A204.1 (cell line): Measurements from ENCODE around the gene PLCL1.

Source experiments
- FAIRE-seq: peaks from 2 replicates; lab custom pipeline; 2012; peaks lifted over from hg19 to GRCh38; lab: Jason Lieb, UNC

The PLCL1 gene

GRCh38 chr2:197927994-197928393 lies 123.6 kb downstream of the PLCL1 start:
- FAIRE-seq, result no peak

GRCh38 chr2:197929008-197929885 lies 124.9 kb downstream of the PLCL1 start:
- FAIRE-seq, result no peak

GRCh38 chr2:197929886-197930227 lies 125.5 kb downstream of the PLCL1 start:
- FAIRE-seq, result no peak

- FAIRE-seq, result no peak
Observed at GRCh38 chr2:197930570-197931278, 126.3 kb downstream of the PLCL1 start.

- FAIRE-seq, result no peak
Observed at GRCh38 chr2:197931661-197932312, 127.4 kb downstream of the PLCL1 start.

GRCh38 chr2:197932374-197932773 lies 128.0 kb downstream of the PLCL1 start:
- FAIRE-seq, result no peak

GRCh38 chr2:197934261-197934933 lies 130.0 kb downstream of the PLCL1 start:
- FAIRE-seq, result no peak

- FAIRE-seq, result no peak
Observed at GRCh38 chr2:197934934-197935289, 130.5 kb downstream of the PLCL1 start.

GRCh38 chr2:197937814-197938213 lies 133.4 kb downstream of the PLCL1 start:
- no peak for FAIRE-seq

GRCh38 chr2:197938555-197938954 lies 134.2 kb downstream of the PLCL1 start:
- no peak for FAIRE-seq

GRCh38 chr2:197939787-197940186 lies 135.4 kb downstream of the PLCL1 start:
- no peak for FAIRE-seq

GRCh38 chr2:197940382-197940781 lies 136.0 kb downstream of the PLCL1 start:
- no peak for FAIRE-seq

- no peak for FAIRE-seq
Observed at GRCh38 chr2:197941715-197942114, 137.3 kb downstream of the PLCL1 start.

- no peak for FAIRE-seq
Observed at GRCh38 chr2:197943731-197944130, 139.3 kb downstream of the PLCL1 start.

GRCh38 chr2:197944416-197945096 lies 140.2 kb downstream of the PLCL1 start:
- no peak for FAIRE-seq

GRCh38 chr2:197946562-197946961 lies 142.2 kb downstream of the PLCL1 start:
- no peak for FAIRE-seq

GRCh38 chr2:197947219-197947757 lies 142.9 kb downstream of the PLCL1 start:
- FAIRE-seq, result no peak

- FAIRE-seq, result no peak
Observed at GRCh38 chr2:197949224-197949623, 144.8 kb downstream of the PLCL1 start.

GRCh38 chr2:197950006-197950405 lies 145.6 kb downstream of the PLCL1 start:
- FAIRE-seq, result no peak

- FAIRE-seq, result no peak
Observed at GRCh38 chr2:197950724-197951123, 146.3 kb downstream of the PLCL1 start.

GRCh38 chr2:197952540-197953202 lies 148.3 kb downstream of the PLCL1 start:
- no peak for FAIRE-seq
